Measurements from ENCODE around the gene TM4SF5. TPM values are rescaled to one million over a fixed set of nuclear protein-coding genes. Genes with fewer than 3 reads are reported as not detected.
A peak's percentile ranks its signal among the peaks of the same experiment; 100 is the strongest.

TM4SF5 gene
- total RNA-seq, 1 experiment from 2014 or later: not detected

DNA sequence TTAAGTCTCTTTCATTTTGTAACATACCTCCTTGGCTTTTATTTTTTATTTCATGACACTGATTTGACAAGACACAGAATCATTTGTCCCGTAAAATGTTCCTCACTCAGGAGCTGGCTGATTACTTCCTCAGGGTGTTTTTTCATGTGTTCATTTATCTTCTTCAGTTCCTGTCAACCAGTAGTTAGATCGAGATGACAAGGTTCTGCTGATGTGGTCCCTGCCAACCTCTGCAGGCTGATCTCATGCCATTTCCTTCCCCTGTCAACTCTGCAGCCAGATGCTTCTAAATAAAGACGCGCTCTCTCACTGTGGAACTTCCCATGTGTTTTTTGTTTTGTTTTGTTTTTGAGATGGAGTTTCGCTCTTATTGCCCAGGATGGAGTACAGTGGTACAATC lies 23.8 kb upstream of the TM4SF5 start:
- no peak overlapping the region for H3K4me3 Mint-ChIP-seq (ENCODE audit: unreplicated experiment)
- ChIA-PET POLR2A (interaction anchor here (0.7 to 1.0 kb wide), 2 partner anchors 9 to 17 kb away, joined by 3 to 5 read pairs; no protein-coding TSS in a partner anchor), CTCF (interaction anchor here (1.2 kb wide), 1 partner anchor 143 kb away, joined by 3 read pairs; no protein-coding TSS in a partner anchor)
- BruUV-seq (replicated peaks): no TSS peak
- no peak for TF ChIP-seq CTCF (IDR thresholded peaks at IDR 0.05; ENCODE audit: unreplicated experiment)
- intact Hi-C loops (cut with micrococcal nuclease): no loop called here
- no peak for DNase-seq (ENCODE audit: unreplicated experiment)
- H3K27ac Mint-ChIP-seq (ENCODE audit: low read depth, unreplicated experiment): no peak overlapping the region
- peaks cover 39% of the 10 kb centered on the region for H3K27me3 Mint-ChIP-seq (ENCODE audit: insufficient read depth, unreplicated experiment)
- H3K9me3 Mint-ChIP-seq (ENCODE audit: unreplicated experiment): no peaks in the 10 kb centered on the region
- no peaks in the 10 kb centered on the region for H3K36me3 Mint-ChIP-seq (ENCODE audit: insufficient read depth, unreplicated experiment)
- no peaks in the 10 kb centered on the region for H3K4me1 Mint-ChIP-seq (ENCODE audit: insufficient read depth, unreplicated experiment)

DNA sequence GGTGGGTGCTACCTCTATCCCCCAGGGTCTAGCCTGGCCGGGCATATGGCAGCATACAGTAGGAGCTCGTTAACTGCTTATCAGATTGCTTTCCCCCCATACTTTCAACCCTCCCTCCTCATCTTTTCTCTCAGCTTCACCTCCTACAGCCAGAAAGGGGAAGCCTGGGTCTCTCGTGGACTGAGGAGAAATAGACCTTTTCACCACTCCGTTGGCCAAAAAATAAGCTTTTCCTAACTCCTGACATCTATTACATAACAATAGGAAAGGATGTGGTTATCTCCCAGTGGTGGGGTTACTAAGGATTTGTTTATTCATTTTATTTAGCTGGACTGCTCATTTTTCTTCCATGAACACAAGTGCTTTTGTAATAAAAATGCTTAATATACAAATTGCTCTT lies 23.0 kb upstream of the TM4SF5 start:
- Mint-ChIP-seq H3K27ac (ENCODE audit: low read depth, unreplicated experiment) (no peak overlapping the region), H3K4me3 (ENCODE audit: unreplicated experiment) (no peak overlapping the region), H3K36me3 (ENCODE audit: insufficient read depth, unreplicated experiment) (no peaks in the 10 kb centered on the region), H3K27me3 (ENCODE audit: insufficient read depth, unreplicated experiment) (peaks cover 44% of the 10 kb centered on the region), H3K9me3 (ENCODE audit: unreplicated experiment) (no peaks in the 10 kb centered on the region), H3K4me1 (ENCODE audit: insufficient read depth, unreplicated experiment) (no peaks in the 10 kb centered on the region)
- BruUV-seq (replicated peaks): no TSS peak
- ChIA-PET CTCF (interaction anchor here (0.6 kb wide), 1 partner anchor 153 kb away, joined by 3 read pairs; no protein-coding TSS in a partner anchor), POLR2A (interaction anchor here (0.6 kb wide), 1 partner anchor 85 kb away, joined by 4 read pairs; no protein-coding TSS in a partner anchor)
- no peak for DNase-seq (ENCODE audit: unreplicated experiment)
- intact Hi-C loops (cut with micrococcal nuclease): no loop called here
- no peak for TF ChIP-seq CTCF (IDR thresholded peaks at IDR 0.05; ENCODE audit: unreplicated experiment)

DNA sequence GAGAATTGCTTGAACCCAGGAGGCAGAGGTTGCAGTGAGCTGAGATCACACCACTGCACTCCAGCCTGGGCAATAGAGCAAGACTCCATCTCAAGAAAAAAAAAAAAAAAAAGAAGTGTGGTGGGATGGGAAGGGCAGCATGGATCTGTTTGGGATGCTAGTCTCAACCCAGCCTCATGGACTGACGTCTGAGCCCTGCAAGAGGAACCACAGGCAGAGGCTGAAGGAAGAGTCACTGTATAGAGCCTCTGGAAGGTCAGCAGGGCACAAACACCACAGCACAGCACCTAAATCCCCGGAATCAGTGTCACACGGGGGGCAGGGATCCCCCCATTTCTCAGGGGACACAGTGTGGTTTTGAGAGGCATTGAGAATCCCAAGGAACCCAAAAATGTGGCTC lies 21.1 kb upstream of the TM4SF5 start:
- H3K36me3 Mint-ChIP-seq (ENCODE audit: insufficient read depth, unreplicated experiment): no peaks in the 10 kb centered on the region
- ChIA-PET CTCF (interaction anchor here (0.6 kb wide), 1 partner anchor 39 kb away, joined by 5 read pairs; no protein-coding TSS in a partner anchor), POLR2A (no interaction called here)
- no peak overlapping the region for H3K27ac Mint-ChIP-seq (ENCODE audit: low read depth, unreplicated experiment)
- no peaks in the 10 kb centered on the region for H3K9me3 Mint-ChIP-seq (ENCODE audit: unreplicated experiment)
- intact Hi-C loops (cut with micrococcal nuclease): no loop called here
- no peak overlapping the region for H3K4me3 Mint-ChIP-seq (ENCODE audit: unreplicated experiment)
- H3K4me1 Mint-ChIP-seq (ENCODE audit: insufficient read depth, unreplicated experiment): no peaks in the 10 kb centered on the region
- TF ChIP-seq CTCF (IDR thresholded peaks at IDR 0.05; ENCODE audit: unreplicated experiment): no peak
- DNase-seq (ENCODE audit: unreplicated experiment): no peak
- BruUV-seq (replicated peaks): no TSS peak
- peaks cover 64% of the 10 kb centered on the region for H3K27me3 Mint-ChIP-seq (ENCODE audit: insufficient read depth, unreplicated experiment)

GRCh38 chr17:4751932-4752331 lies 19.8 kb upstream of the TM4SF5 start:
- Mint-ChIP-seq H3K9me3 (ENCODE audit: unreplicated experiment) (no peaks in the 10 kb centered on the region), H3K4me3 (ENCODE audit: unreplicated experiment) (no peak overlapping the region), H3K27ac (ENCODE audit: low read depth, unreplicated experiment) (no peak overlapping the region), H3K4me1 (ENCODE audit: insufficient read depth, unreplicated experiment) (no peaks in the 10 kb centered on the region), H3K27me3 (ENCODE audit: insufficient read depth, unreplicated experiment) (peaks cover 65% of the 10 kb centered on the region), H3K36me3 (ENCODE audit: insufficient read depth, unreplicated experiment) (no peaks in the 10 kb centered on the region)
- ChIA-PET CTCF (no interaction called here), POLR2A (interaction anchor here (0.6 kb wide), 1 partner anchor 151 kb away, joined by 3 read pairs; the partner anchor contains the start of gene CHRNE)
- intact Hi-C loops (cut with micrococcal nuclease): no loop called here
- no peak for TF ChIP-seq CTCF (IDR thresholded peaks at IDR 0.05; ENCODE audit: unreplicated experiment)
- no TSS peak for BruUV-seq (replicated peaks)
- peak; percentile 36 for DNase-seq (ENCODE audit: unreplicated experiment)
